ENCODE measurements around the gene MPZL2. TPM values are rescaled to one million over a fixed set of nuclear protein-coding genes. Genes with fewer than 3 reads are reported as not detected.

Gene MPZL2
- total and polyA plus RNA-seq, 2 of the 8 experiments (the other 6 are each of a cell fraction or from before 2014, with no cell fraction given), result 2.4 to 3.2 TPM

GRCh38 chr11:118226296-118226695 is 37.8 kb downstream of the MPZL2 start:
- Histone ChIP-seq H2BK15ac (ENCODE audit: low read length) (no peak overlapping the region), H3K27ac (ENCODE audit: low read depth, low read length) (no peak overlapping the region), H4K8ac (ENCODE audit: extremely low read depth, insufficient read depth, low read length) (no peak overlapping the region), H3K56ac (replicated peaks; ENCODE audit: insufficient read length, low read depth, low read length) (no peak overlapping the region), H2BK5ac (ENCODE audit: low read depth, low read length) (no peak overlapping the region), H4K91ac (replicated peaks; ENCODE audit: insufficient read length, low read length) (no peak overlapping the region), H3K36me3 (ENCODE audit: control insufficient read depth in 2 of 4, insufficient read depth in 4 of 4, low read length in 3 of 4) (no peaks in the 10 kb centered on the region), H3K18ac (ENCODE audit: extremely low read depth, low read length) (no peak overlapping the region), H2AK5ac (ENCODE audit: low read depth, low read length) (no peak overlapping the region), H3K4ac (replicated peaks; ENCODE audit: insufficient read length, low read depth, low read length) (no peak overlapping the region), H3K4me1 (replicated peaks in 1 of 4; ENCODE audit: control insufficient read depth in 3 of 4, insufficient read depth in 4 of 4, low read length in 3 of 4) (peaks cover 0 to 2% (median 0%) of the 10 kb centered on the region in 4 experiments; a peak in 1 of 7 replicates), H3K9ac (replicated peaks in 1 of 4; ENCODE audit: extremely low read depth in 1 of 4, low read depth in 3 of 4, low read length in 3 of 4) (no peak overlapping the region), H4K20me1 (replicated peaks in 1 of 2; ENCODE audit: control insufficient read depth in 1 of 2, insufficient read depth in 2 of 2, low read length in 2 of 2) (no peaks in the 10 kb centered on the region), H2BK20ac (ENCODE audit: low read length) (no peak overlapping the region), H4K5ac (ENCODE audit: insufficient read length, low read depth, low read length) (no peak overlapping the region), H2BK12ac (ENCODE audit: low read depth, low read length) (no peak overlapping the region), H3K4me2 (ENCODE audit: insufficient read depth in 1 of 2, low read depth in 2 of 2, low read length in 2 of 2) (no peak overlapping the region), H3K9me3 (ENCODE audit: insufficient read depth in 2 of 2, low read depth in 1 of 2, low read length in 1 of 2) (no peaks in the 10 kb centered on the region), H3K27me3 (replicated peaks in 1 of 4; ENCODE audit: control insufficient read depth in 3 of 4, extremely low read depth in 1 of 4, insufficient read depth in 3 of 4, low read length in 3 of 4) (no peaks in the 10 kb centered on the region), H3K23ac (ENCODE audit: insufficient read length) (no peak overlapping the region), H3K23me2 (ENCODE audit: low read depth, low read length) (no peaks in the 10 kb centered on the region), H2BK120ac (replicated peaks; ENCODE audit: low read depth, low read length) (no peak overlapping the region), H3K14ac (ENCODE audit: insufficient read length) (no peak overlapping the region), H3K79me2 (ENCODE audit: control insufficient read depth in 1 of 2, insufficient read depth in 2 of 2, low read length in 2 of 2) (no peaks in the 10 kb centered on the region), H2AFZ (ENCODE audit: low read length) (no peak overlapping the region), H3K4me3 (ENCODE audit: extremely low read depth in 1 of 4, insufficient read depth in 2 of 4, low read depth in 3 of 4, low read length in 4 of 4) (no peak overlapping the region), H3K79me1 (ENCODE audit: low read depth, low read length) (no peaks in the 10 kb centered on the region)
- POLR2A ChIA-PET (ENCODE audit: partially characterized antibody), result no interaction called here
- WGBS, 2 experiments (ENCODE audit: extremely low coverage in 1 of 2, insufficient coverage in 1 of 2, insufficient read length in 1 of 2, insufficient replicate concordance in 2 of 2, low coverage in 1 of 2, low lambda C conversion rate in 2 of 2, missing lambda C conversion rate in 1 of 2), result 96% methylated on average over 7 of the region's 7 CpGs; no CpG with 5 or more reads in 1 of the 2 experiments
- DNase-seq (ENCODE audit: low read depth in 1 of 2, low spot score in 2 of 2) (no peak), FAIRE-seq (no peak)
- CTCF ChIA-PET (ENCODE audit: partially characterized antibody), result interaction anchor here (1.4 to 2.5 kb wide), 5 partner anchors 10 to 69 kb away, joined by 3 to 8 read pairs (median 4); no protein-coding TSS in a partner anchor
- TF ChIP-seq SAP30 (IDR thresholded peaks at IDR 0.05; ENCODE audit: insufficient read depth, insufficient replicate concordance, low read length) (no peak), SIX5 (IDR thresholded peaks at IDR 0.05; ENCODE audit: low read depth, low read length) (no peak), RAD21 (IDR thresholded peaks at IDR 0.05 in 1 of 2, conservative IDR thresholded peaks at IDR 0.05 in 1 of 2; ENCODE audit: low read depth in 2 of 2, low read length in 2 of 2) (no peak), PHF8 (conservative IDR thresholded peaks at IDR 0.05; ENCODE audit: low read depth, low read length) (no peak), CBX5 (IDR thresholded peaks at IDR 0.05; ENCODE audit: low read depth, low read length) (no peak), NRF1 (IDR thresholded peaks at IDR 0.05; ENCODE audit: low read depth, low read length) (no peak), SP2 (IDR thresholded peaks at IDR 0.05; ENCODE audit: low read length) (no peak), SIN3A (conservative IDR thresholded peaks at IDR 0.05 in 1 of 2, IDR thresholded peaks at IDR 0.05 in 1 of 2; ENCODE audit: low read depth in 1 of 2, low read length in 2 of 2) (no peak), BCL11A (IDR thresholded peaks at IDR 0.05; ENCODE audit: low read depth in 2 of 2, low read length in 2 of 2) (no peak), JUN (IDR thresholded peaks at IDR 0.05; ENCODE audit: low read depth, low read length) (no peak), TEAD4 (IDR thresholded peaks at IDR 0.05; ENCODE audit: low read depth, low read length) (no peak)
- TF ChIP-seq, protein P1, sequence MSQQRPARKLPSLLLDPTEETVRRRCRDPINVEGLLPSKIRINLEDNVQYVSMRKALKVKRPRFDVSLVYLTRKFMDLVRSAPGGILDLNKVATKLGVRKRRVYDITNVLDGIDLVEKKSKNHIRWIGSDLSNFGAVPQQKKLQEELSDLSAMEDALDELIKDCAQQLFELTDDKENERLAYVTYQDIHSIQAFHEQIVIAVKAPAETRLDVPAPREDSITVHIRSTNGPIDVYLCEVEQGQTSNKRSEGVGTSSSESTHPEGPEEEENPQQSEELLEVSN (IDR thresholded peaks at IDR 0.05), result no peak
- TF ChIP-seq, protein P2, sequence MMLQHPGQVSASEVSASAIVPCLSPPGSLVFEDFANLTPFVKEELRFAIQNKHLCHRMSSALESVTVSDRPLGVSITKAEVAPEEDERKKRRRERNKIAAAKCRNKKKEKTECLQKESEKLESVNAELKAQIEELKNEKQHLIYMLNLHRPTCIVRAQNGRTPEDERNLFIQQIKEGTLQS (IDR thresholded peaks at IDR 0.05; ENCODE audit: insufficient read depth, low read depth, low read length), result no peak

Measured in H1 (cell line).